Prostate gland (tissue), 2 donors: Measurements from ENCODE around the gene SPINK8.
"Not testable (repeated sequence)": the region's sequence is repeated elsewhere in the genome, so short reads cannot be mapped to it uniquely, and the experiment has no call there.

Experiments used
- POLR2A ChIP-seq: fragments of 450-650 bp; IDR thresholded peaks from one replicate; pipeline ENCODE4 v1.6.1; 2016; ENCODE audit warnings: antibody characterized with exemption, mild to moderate bottlenecking
- POLR2AphosphoS5 ChIP-seq: sonication (generic); formaldehyde crosslinking; IDR thresholded peaks from one replicate; pipeline ENCODE4 v1.6.1; 2017; ENCODE audit warnings: antibody characterized with exemption
- TF ChIP-seq, protein P1 (sequence below), 4 experiments: fragments of 200-600 bp in 2 of 4; fragments of 450-650 bp in 2 of 4; sonication (generic) in 2 of 4; IDR thresholded peaks; 1 replicate in 3 of 4; 2 replicates in 1 of 4; pipeline ENCODE4 v1.5.1; 2016 to 2019; ENCODE audit warnings: antibody characterized with exemption in 4 of 4, mild to moderate bottlenecking in 2 of 4, moderate library complexity in 2 of 4

GRCh38 chr3:48331706-48332435 is 1.6 kb downstream of the SPINK8 start:
- not testable (repeated sequence) for TF ChIP-seq POLR2A, POLR2AphosphoS5
- TF ChIP-seq, protein P1, sequence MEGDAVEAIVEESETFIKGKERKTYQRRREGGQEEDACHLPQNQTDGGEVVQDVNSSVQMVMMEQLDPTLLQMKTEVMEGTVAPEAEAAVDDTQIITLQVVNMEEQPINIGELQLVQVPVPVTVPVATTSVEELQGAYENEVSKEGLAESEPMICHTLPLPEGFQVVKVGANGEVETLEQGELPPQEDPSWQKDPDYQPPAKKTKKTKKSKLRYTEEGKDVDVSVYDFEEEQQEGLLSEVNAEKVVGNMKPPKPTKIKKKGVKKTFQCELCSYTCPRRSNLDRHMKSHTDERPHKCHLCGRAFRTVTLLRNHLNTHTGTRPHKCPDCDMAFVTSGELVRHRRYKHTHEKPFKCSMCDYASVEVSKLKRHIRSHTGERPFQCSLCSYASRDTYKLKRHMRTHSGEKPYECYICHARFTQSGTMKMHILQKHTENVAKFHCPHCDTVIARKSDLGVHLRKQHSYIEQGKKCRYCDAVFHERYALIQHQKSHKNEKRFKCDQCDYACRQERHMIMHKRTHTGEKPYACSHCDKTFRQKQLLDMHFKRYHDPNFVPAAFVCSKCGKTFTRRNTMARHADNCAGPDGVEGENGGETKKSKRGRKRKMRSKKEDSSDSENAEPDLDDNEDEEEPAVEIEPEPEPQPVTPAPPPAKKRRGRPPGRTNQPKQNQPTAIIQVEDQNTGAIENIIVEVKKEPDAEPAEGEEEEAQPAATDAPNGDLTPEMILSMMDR (IDR thresholded peaks at IDR 0.05) = not testable (repeated sequence)
